GM18505 (cell line): ENCODE results near the gene SELENOO.

Experiments used
- ATAC-seq: cut with Tn5 transposase; IDR thresholded peaks from one replicate; pipeline ENCODE4 v1.9.1; 2021; ENCODE audit not compliant: unreplicated experiment
- POLR2A ChIP-seq: IDR thresholded peaks from 4 replicates; pipeline ENCODE4 v1.6.1; 2011; ENCODE audit warnings: borderline replicate concordance; ENCODE audit not compliant: insufficient read depth, insufficient read length; ENCODE audit errors: extremely low read depth

SELENOO gene

GRCh38 chr22:50253046-50253915, 52.5 kb downstream of the SELENOO start:
- ATAC-seq, result no peak
- no peak for TF ChIP-seq POLR2A

GRCh38 chr22:50253941-50254340, 53.1 kb downstream of the SELENOO start:
- TF ChIP-seq POLR2A, result no peak
- ATAC-seq, result no peak

GRCh38 chr22:50255099-50255498, 54.3 kb downstream of the SELENOO start:
- TF ChIP-seq POLR2A, result no peak
- no peak for ATAC-seq

GRCh38 chr22:50255607-50256006, 54.8 kb downstream of the SELENOO start:
- TF ChIP-seq POLR2A, result no peak
- ATAC-seq, result no peak

- no peak for ATAC-seq
- TF ChIP-seq POLR2A, result no peak
These were observed 55.5 kb downstream of the SELENOO start for GRCh38 chr22:50256258-50256862.

- no peak for TF ChIP-seq POLR2A
- no peak for ATAC-seq
These were observed 56.2 kb downstream of the SELENOO start for GRCh38 chr22:50257041-50257440.

GRCh38 chr22:50257451-50258360, 56.9 kb downstream of the SELENOO start:
- no peak for TF ChIP-seq POLR2A
- no peak for ATAC-seq

- TF ChIP-seq POLR2A, result no peak
- ATAC-seq, result no peak
These were observed 57.8 kb downstream of the SELENOO start for GRCh38 chr22:50258361-50259292.

- ATAC-seq, result no peak
- no peak for TF ChIP-seq POLR2A
These were observed 58.5 kb downstream of the SELENOO start for GRCh38 chr22:50259302-50259701.

GRCh38 chr22:50260434-50260800, 59.6 kb downstream of the SELENOO start:
- no peak for ATAC-seq
- no peak for TF ChIP-seq POLR2A

- no peak for ATAC-seq
These were observed 60.2 kb downstream of the SELENOO start for GRCh38 chr22:50260801-50261614.

More at GRCh38 chr22:50260801-50261614, 60.2 kb downstream of the SELENOO start:
- TF ChIP-seq POLR2A, result no peak
